Measurements from ENCODE around the gene VCP. TPM values are rescaled to one million over a fixed set of nuclear protein-coding genes. Genes with fewer than 3 reads are reported as not detected.

VCP gene
- total RNA-seq, 1 experiment from 2014 or later = 170 TPM

DNA sequence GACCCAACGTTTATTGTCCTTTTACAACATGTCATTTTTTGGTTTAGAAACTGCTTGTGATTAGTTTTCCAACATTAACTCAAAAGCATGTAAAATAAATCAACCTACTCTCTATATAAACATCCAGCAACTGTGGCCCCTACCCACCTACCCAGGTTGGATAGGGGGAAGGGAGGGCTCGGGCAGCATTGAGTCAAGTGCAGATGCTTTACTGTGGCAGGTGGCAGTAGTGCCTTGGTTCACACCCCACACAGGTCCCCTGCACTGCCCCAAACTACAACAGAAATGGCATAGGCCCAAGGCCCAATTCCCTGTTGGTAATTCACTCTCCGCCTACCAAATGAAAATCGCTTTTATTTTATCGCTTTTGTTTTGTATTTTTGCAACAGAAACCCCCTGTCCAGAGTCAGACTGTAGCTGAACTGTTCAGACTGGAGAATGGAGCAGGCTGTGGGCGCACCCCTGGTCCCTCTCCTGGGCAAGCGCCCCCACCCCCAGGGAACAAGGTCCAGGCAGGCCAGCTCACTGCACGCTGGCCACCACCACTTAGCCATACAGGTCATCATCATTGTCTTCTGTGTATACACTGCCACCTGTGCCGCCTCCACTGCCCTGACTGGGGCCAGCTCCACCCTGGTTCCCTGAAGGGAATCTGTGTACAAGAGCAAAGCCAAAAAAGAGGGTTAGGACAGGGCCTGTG is 15.7 kb downstream of the VCP start:
- ChIA-PET CTCF (no interaction called here), POLR2A (no interaction called here), RAD21 (ENCODE audit: low non-redundant PET in 1 of 2, low total read pairs in 2 of 2, uncharacterized antibody in 2 of 2, unreplicated experiment in 2 of 2) (no interaction called here)
- no peaks in the 10 kb centered on the region for H3K27me3 ChIP-seq (ENCODE audit: insufficient read depth, low read length)
- peaks cover 27% of the 10 kb centered on the region for H3K79me2 ChIP-seq (ENCODE audit: insufficient read depth, low read length)
- DNase-seq (ENCODE audit: low read depth, low spot score) (no peak), ATAC-seq (0 out of 2 replicates have a peak, but pooled peaks have one; percentile 23)
- no peak overlapping the region for H3K4me3 ChIP-seq (replicated peaks in 1 of 2; ENCODE audit: low read depth in 1 of 2, low read length in 2 of 2)
- no peaks in the 10 kb centered on the region; the same call in 1 of the 2 replicates for H4K20me1 ChIP-seq (ENCODE audit: insufficient read depth)
- peaks cover 57 to 60% of the 10 kb centered on the region in 2 experiments for H3K36me3 ChIP-seq (ENCODE audit: control insufficient read depth in 1 of 2, insufficient read depth in 2 of 2, low read length in 2 of 2)
- no peak for TF ChIP-seq ATF3 (IDR thresholded peaks at IDR 0.05)
- no peak for TF ChIP-seq EGR1 (IDR thresholded peaks at IDR 0.05; ENCODE audit: low read depth)
- no peak for TF ChIP-seq SIN3A (IDR thresholded peaks at IDR 0.05; ENCODE audit: low read depth)
- no peak for TF ChIP-seq ZNF274 (IDR thresholded peaks at IDR 0.05; ENCODE audit: low read depth, low read length)
- H3K9ac ChIP-seq (ENCODE audit: low read length) = no peak overlapping the region
- H3K4me1 ChIP-seq (ENCODE audit: control insufficient read depth in 1 of 2, insufficient read depth in 2 of 2, low read length in 2 of 2) = no peaks in the 10 kb centered on the region
- BruUV-seq (replicated peaks) = TSS peak; percentile 5
- intact Hi-C loops (cut with micrococcal nuclease) = no loop called here
- no peaks in the 10 kb centered on the region for H3K9me3 ChIP-seq (ENCODE audit: control insufficient read depth in 1 of 2, insufficient read depth in 1 of 2, low read depth in 1 of 2, low read length in 2 of 2)
- no peak overlapping the region for H2AFZ ChIP-seq (ENCODE audit: low read depth, low read length, poor library complexity, severe bottlenecking)
- no peak overlapping the region for H3K4me2 ChIP-seq (ENCODE audit: low read length)
- H3K9me2 ChIP-seq (ENCODE audit: insufficient read depth) = no peaks in the 10 kb centered on the region
- no peak overlapping the region for H3K27ac ChIP-seq (ENCODE audit: low read depth, low read length)

- DNase-seq (ENCODE audit: low read depth, low spot score) (no peak), ATAC-seq (no peak)
- Histone ChIP-seq H3K79me2 (ENCODE audit: insufficient read depth, low read length) (peaks cover 11% of the 10 kb centered on the region; the same call in 1 of the 2 replicates), H3K9me3 (ENCODE audit: control insufficient read depth in 1 of 2, insufficient read depth in 1 of 2, low read depth in 1 of 2, low read length in 2 of 2) (no peaks in the 10 kb centered on the region), H3K9me2 (ENCODE audit: insufficient read depth) (no peaks in the 10 kb centered on the region), H3K4me1 (ENCODE audit: control insufficient read depth in 1 of 2, insufficient read depth in 2 of 2, low read length in 2 of 2) (no peaks in the 10 kb centered on the region), H2AFZ (ENCODE audit: low read depth, low read length, poor library complexity, severe bottlenecking) (no peak overlapping the region), H4K20me1 (ENCODE audit: insufficient read depth) (no peaks in the 10 kb centered on the region; the same call in 1 of the 2 replicates), H3K36me3 (ENCODE audit: control insufficient read depth in 1 of 2, insufficient read depth in 2 of 2, low read length in 2 of 2) (peaks cover 41 to 45% of the 10 kb centered on the region in 2 experiments), H3K9ac (ENCODE audit: low read length) (no peak overlapping the region), H3K27ac (ENCODE audit: low read depth, low read length) (no peak overlapping the region), H3K4me3 (replicated peaks in 1 of 2; ENCODE audit: low read depth in 1 of 2, low read length in 2 of 2) (no peak overlapping the region), H3K4me2 (ENCODE audit: low read length) (no peak overlapping the region), H3K27me3 (ENCODE audit: insufficient read depth, low read length) (no peaks in the 10 kb centered on the region)
- TSS peak; percentile 7 for BruUV-seq (replicated peaks)
- ChIA-PET CTCF (no interaction called here), POLR2A (no interaction called here), RAD21 (ENCODE audit: low non-redundant PET in 1 of 2, low total read pairs in 2 of 2, uncharacterized antibody in 2 of 2, unreplicated experiment in 2 of 2) (no interaction called here)
- intact Hi-C loops (cut with micrococcal nuclease) = loop anchor here (5.0 kb wide), 1 partner anchor 293 kb away; no protein-coding TSS in a partner anchor
- TF ChIP-seq JUND (IDR thresholded peaks at IDR 0.05) (no peak), SP1 (IDR thresholded peaks at IDR 0.05; ENCODE audit: low read depth) (no peak), SRF (IDR thresholded peaks at IDR 0.05; ENCODE audit: low read depth) (no peak), ZFX (IDR thresholded peaks at IDR 0.05) (no peak), YY1 (IDR thresholded peaks at IDR 0.05; ENCODE audit: extremely low read depth, insufficient replicate concordance, low read depth, low read length) (no peak), CEBPB (IDR thresholded peaks at IDR 0.05; ENCODE audit: low read depth) (no peak), CBX3 (IDR thresholded peaks at IDR 0.05; ENCODE audit: low read depth) (no peak), RAD21 (IDR thresholded peaks at IDR 0.05; ENCODE audit: low read depth) (no peak), POLR2A (IDR thresholded peaks at IDR 0.05; ENCODE audit: borderline replicate concordance, extremely low read depth, insufficient read depth, insufficient read length) (no peak), ATF3 (IDR thresholded peaks at IDR 0.05) (no peak), EZH2phosphoT487 (IDR thresholded peaks at IDR 0.05; ENCODE audit: borderline replicate concordance) (no peak), ELF1 (IDR thresholded peaks at IDR 0.05; ENCODE audit: borderline replicate concordance, low read depth) (no peak), EZH2 (IDR thresholded peaks at IDR 0.05) (no peak), FOSL1 (IDR thresholded peaks at IDR 0.05; ENCODE audit: low read depth) (no peak), POLR2AphosphoS5 (IDR thresholded peaks at IDR 0.05; ENCODE audit: low read depth, low read length) (no peak)
- TF ChIP-seq, protein P1, sequence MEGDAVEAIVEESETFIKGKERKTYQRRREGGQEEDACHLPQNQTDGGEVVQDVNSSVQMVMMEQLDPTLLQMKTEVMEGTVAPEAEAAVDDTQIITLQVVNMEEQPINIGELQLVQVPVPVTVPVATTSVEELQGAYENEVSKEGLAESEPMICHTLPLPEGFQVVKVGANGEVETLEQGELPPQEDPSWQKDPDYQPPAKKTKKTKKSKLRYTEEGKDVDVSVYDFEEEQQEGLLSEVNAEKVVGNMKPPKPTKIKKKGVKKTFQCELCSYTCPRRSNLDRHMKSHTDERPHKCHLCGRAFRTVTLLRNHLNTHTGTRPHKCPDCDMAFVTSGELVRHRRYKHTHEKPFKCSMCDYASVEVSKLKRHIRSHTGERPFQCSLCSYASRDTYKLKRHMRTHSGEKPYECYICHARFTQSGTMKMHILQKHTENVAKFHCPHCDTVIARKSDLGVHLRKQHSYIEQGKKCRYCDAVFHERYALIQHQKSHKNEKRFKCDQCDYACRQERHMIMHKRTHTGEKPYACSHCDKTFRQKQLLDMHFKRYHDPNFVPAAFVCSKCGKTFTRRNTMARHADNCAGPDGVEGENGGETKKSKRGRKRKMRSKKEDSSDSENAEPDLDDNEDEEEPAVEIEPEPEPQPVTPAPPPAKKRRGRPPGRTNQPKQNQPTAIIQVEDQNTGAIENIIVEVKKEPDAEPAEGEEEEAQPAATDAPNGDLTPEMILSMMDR (IDR thresholded peaks at IDR 0.05 in 2 of 3, conservative IDR thresholded peaks at IDR 0.05 in 1 of 3; ENCODE audit: borderline replicate concordance in 1 of 3, insufficient read depth in 1 of 3, low read depth in 2 of 3, low read length in 2 of 3) = no peak
Observed at GRCh38 chr9:35054871-35055644, 17.4 kb downstream of the VCP start.
